ENCODE results near the gene PLN.

GRCh38 chr6:118598324-118598723 is 50.2 kb downstream of the PLN start:
- TF ChIP-seq EP300 (IDR thresholded peaks at IDR 0.05) (no peak), CTCF (IDR thresholded peaks at IDR 0.05) (no peak), POLR2A (IDR thresholded peaks at IDR 0.05) (no peak)

Data from ovary (tissue), 3 donors.